ENCODE data around the gene TFDP2.
"Not testable (repeated sequence)": the region's sequence is repeated elsewhere in the genome, so short reads cannot be mapped to it uniquely, and the experiment has no call there.

The TFDP2 gene

GRCh38 chr3:142075656-142076055 lies 73.7 kb downstream of the TFDP2 start:
- in situ Hi-C loops (cut with MboI; ENCODE audit: low sequenced_read_pairs), result not testable (repeated sequence)

- in situ Hi-C loops (cut with MboI; ENCODE audit: low sequenced_read_pairs), result no loop called here
These were observed 76.5 kb downstream of the TFDP2 start for GRCh38 chr3:142072816-142073215.

GRCh38 chr3:142065932-142066331 lies 83.4 kb downstream of the TFDP2 start:
- in situ Hi-C loops (cut with MboI; ENCODE audit: low sequenced_read_pairs), result no loop called here

GRCh38 chr3:142065344-142065743 lies 84.0 kb downstream of the TFDP2 start:
- in situ Hi-C loops (cut with MboI; ENCODE audit: low sequenced_read_pairs), result no loop called here

- in situ Hi-C loops (cut with MboI; ENCODE audit: low sequenced_read_pairs), result no loop called here
These were observed 84.9 kb downstream of the TFDP2 start for GRCh38 chr3:142064454-142064853.

GRCh38 chr3:142057331-142057725 lies 92.0 kb downstream of the TFDP2 start:
- in situ Hi-C loops (cut with MboI; ENCODE audit: low sequenced_read_pairs), result no loop called here

- in situ Hi-C loops (cut with MboI; ENCODE audit: low sequenced_read_pairs), result no loop called here
These were observed 92.6 kb downstream of the TFDP2 start for GRCh38 chr3:142056656-142057330.

- in situ Hi-C loops (cut with MboI; ENCODE audit: low sequenced_read_pairs), result no loop called here
These were observed 95.5 kb downstream of the TFDP2 start for GRCh38 chr3:142053835-142054234.

- in situ Hi-C loops (cut with MboI; ENCODE audit: low sequenced_read_pairs), result no loop called here
These were observed 96.1 kb downstream of the TFDP2 start for GRCh38 chr3:142053244-142053643.

- in situ Hi-C loops (cut with MboI; ENCODE audit: low sequenced_read_pairs), result no loop called here
These were observed 98.0 kb downstream of the TFDP2 start for GRCh38 chr3:142051351-142051750.

- in situ Hi-C loops (cut with MboI; ENCODE audit: low sequenced_read_pairs), result no loop called here
These were observed 102.3 kb downstream of the TFDP2 start for GRCh38 chr3:142047021-142047369.

- in situ Hi-C loops (cut with MboI; ENCODE audit: low sequenced_read_pairs), result no loop called here
These were observed 102.9 kb downstream of the TFDP2 start for GRCh38 chr3:142046320-142047020.

GRCh38 chr3:142040941-142041491 lies 108.3 kb downstream of the TFDP2 start:
- in situ Hi-C loops (cut with MboI; ENCODE audit: low sequenced_read_pairs), result no loop called here

- in situ Hi-C loops (cut with MboI; ENCODE audit: low sequenced_read_pairs), result no loop called here
These were observed 113.9 kb downstream of the TFDP2 start for GRCh38 chr3:142035308-142035922.

- in situ Hi-C loops (cut with MboI; ENCODE audit: low sequenced_read_pairs), result no loop called here
These were observed 116.1 kb downstream of the TFDP2 start for GRCh38 chr3:142033292-142033691.

- in situ Hi-C loops (cut with MboI; ENCODE audit: low sequenced_read_pairs), result no loop called here
These were observed 117.8 kb downstream of the TFDP2 start for GRCh38 chr3:142031575-142031974.

- in situ Hi-C loops (cut with MboI; ENCODE audit: low sequenced_read_pairs), result no loop called here
These were observed 119.6 kb downstream of the TFDP2 start for GRCh38 chr3:142029791-142030190.

- in situ Hi-C loops (cut with MboI; ENCODE audit: low sequenced_read_pairs), result no loop called here
These were observed 120.2 kb downstream of the TFDP2 start for GRCh38 chr3:142029052-142029642.

- in situ Hi-C loops (cut with MboI; ENCODE audit: low sequenced_read_pairs), result no loop called here
These were observed 121.0 kb downstream of the TFDP2 start for GRCh38 chr3:142028243-142028777.

- in situ Hi-C loops (cut with MboI; ENCODE audit: low sequenced_read_pairs), result no loop called here
These were observed 121.6 kb downstream of the TFDP2 start for GRCh38 chr3:142027735-142028134.

GRCh38 chr3:142027300-142027699 lies 122.0 kb downstream of the TFDP2 start:
- in situ Hi-C loops (cut with MboI; ENCODE audit: low sequenced_read_pairs), result no loop called here
